Colonic mucosa (tissue), 4 donors: ENCODE measurements around the gene RPGR. TPM values are rescaled to one million over a fixed set of nuclear protein-coding genes. Genes with fewer than 3 reads are reported as not detected.

ENCODE experiments used
- DNase-seq: peaks from one replicate; pipeline ENCODE4 v3.0.0-alpha.2; 2020
- H3K27ac ChIP-seq: fragments of 200-600 bp; one replicate; pipeline ENCODE4 v1.8.0; 2021
- H3K27me3 ChIP-seq: fragments of 200-600 bp; one replicate; pipeline ENCODE4 v1.8.0; 2021
- H3K36me3 ChIP-seq: fragments of 200-600 bp; one replicate; pipeline ENCODE4 v1.8.0; 2021
- H3K4me1 ChIP-seq: fragments of 200-600 bp; one replicate; pipeline ENCODE4 v1.8.0; 2021; ENCODE audit warnings: mild to moderate bottlenecking
- H3K4me3 ChIP-seq: fragments of 200-600 bp; one replicate; pipeline ENCODE4 v1.8.0; 2021
- H3K9ac ChIP-seq, 2 donors: one replicate each; pipeline ENCODE4 v1.7.0; 2013; ENCODE audit warnings: control low read depth in 2 of 2, low read depth in 2 of 2, low read length in 2 of 2
- H3K9me3 ChIP-seq: fragments of 200-600 bp; one replicate; pipeline ENCODE4 v1.8.0; 2021
- intact Hi-C: fragments of 100-400 bp; cut with DNase I; formaldehyde crosslinking; loops from one replicate; pipeline ENCODE4 v1.14.1; 2022
- total RNA-seq, 2 donors: library from RNA; stranded (reverse); fragmentation: NEBNext Ultra II Directional in 1 of 2; extraction: Animal tissue kit (Norgen Biotek cat#: 25700) in 1 of 2; gene quantifications; one replicate each; pipeline ENCODE4 v1.2.1, GENCODE V29; 2021
- TF ChIP-seq, protein P1 (sequence below): fragments of 200-600 bp; IDR thresholded peaks from one replicate; pipeline ENCODE4 v1.8.0; 2022; ENCODE audit warnings: antibody characterized with exemption, mild to moderate bottlenecking
- donor health status: healthy.
- donor health status: DM: no; HTN: no; CAD: no.
- donor health status: DM: no; HTN: no; CAD: no.

Gene RPGR
- total RNA-seq, 2 donors from 2014 or later = 8.3 to 9.8 TPM

DNA sequence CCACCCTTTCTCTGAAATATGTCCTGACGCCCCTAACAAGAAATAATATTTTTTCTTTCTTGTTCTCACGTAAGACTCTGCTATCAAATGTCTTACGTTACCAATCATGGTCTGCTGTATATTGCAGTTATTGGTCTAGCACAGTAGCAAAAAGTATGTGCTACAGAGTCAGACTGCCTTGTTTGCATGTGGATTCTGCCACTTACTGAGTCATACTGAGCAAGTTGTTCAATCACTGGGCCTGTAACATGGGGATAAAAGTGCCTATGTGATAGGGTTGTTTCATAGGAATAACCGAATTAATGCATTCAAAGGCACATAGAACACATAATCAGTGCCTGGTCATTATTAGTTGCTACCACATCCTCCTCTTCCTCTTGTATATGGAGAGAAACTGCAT, 14.1 kb downstream of the RPGR start:
- no peak for DNase-seq

DNA sequence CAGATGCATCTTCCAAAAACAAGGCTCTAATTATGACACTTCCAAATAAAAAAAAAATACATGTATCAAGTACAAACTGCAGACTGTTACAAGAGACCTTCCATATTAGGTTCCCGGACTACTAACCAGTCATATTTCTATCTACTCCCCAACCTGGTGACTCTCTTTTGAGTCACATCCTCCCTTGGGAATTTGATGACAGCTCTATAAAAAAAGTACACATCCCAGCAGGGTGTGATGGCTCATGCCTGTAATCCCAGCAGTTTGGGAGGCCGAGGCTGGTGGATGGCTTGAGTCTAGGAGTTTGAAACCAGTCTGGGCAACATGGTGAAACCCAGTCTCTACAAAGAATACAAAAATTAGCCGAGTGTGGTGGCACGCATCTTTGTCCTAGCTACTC, 14.9 kb downstream of the RPGR start:
- Histone ChIP-seq H3K4me1 (no peaks in the 10 kb centered on the region), H3K9me3 (no peaks in the 10 kb centered on the region), H3K9ac (no peak overlapping the region), H3K36me3 (no peaks in the 10 kb centered on the region), H3K27me3 (no peaks in the 10 kb centered on the region), H3K27ac (no peak overlapping the region), H3K4me3 (no peak overlapping the region)
- DNase-seq = no peak
- TF ChIP-seq, protein P1, sequence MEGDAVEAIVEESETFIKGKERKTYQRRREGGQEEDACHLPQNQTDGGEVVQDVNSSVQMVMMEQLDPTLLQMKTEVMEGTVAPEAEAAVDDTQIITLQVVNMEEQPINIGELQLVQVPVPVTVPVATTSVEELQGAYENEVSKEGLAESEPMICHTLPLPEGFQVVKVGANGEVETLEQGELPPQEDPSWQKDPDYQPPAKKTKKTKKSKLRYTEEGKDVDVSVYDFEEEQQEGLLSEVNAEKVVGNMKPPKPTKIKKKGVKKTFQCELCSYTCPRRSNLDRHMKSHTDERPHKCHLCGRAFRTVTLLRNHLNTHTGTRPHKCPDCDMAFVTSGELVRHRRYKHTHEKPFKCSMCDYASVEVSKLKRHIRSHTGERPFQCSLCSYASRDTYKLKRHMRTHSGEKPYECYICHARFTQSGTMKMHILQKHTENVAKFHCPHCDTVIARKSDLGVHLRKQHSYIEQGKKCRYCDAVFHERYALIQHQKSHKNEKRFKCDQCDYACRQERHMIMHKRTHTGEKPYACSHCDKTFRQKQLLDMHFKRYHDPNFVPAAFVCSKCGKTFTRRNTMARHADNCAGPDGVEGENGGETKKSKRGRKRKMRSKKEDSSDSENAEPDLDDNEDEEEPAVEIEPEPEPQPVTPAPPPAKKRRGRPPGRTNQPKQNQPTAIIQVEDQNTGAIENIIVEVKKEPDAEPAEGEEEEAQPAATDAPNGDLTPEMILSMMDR = no peak
- intact Hi-C loops = no loop called here

More for the DNA sequence above, 14.1 kb downstream of the RPGR start:
- Histone ChIP-seq H3K27me3 (no peaks in the 10 kb centered on the region), H3K4me3 (no peak overlapping the region), H3K9me3 (no peaks in the 10 kb centered on the region), H3K4me1 (no peaks in the 10 kb centered on the region), H3K36me3 (no peaks in the 10 kb centered on the region), H3K27ac (no peak overlapping the region), H3K9ac (no peak overlapping the region)
- intact Hi-C loops = no loop called here
- TF ChIP-seq, protein P1 = no peak

DNA sequence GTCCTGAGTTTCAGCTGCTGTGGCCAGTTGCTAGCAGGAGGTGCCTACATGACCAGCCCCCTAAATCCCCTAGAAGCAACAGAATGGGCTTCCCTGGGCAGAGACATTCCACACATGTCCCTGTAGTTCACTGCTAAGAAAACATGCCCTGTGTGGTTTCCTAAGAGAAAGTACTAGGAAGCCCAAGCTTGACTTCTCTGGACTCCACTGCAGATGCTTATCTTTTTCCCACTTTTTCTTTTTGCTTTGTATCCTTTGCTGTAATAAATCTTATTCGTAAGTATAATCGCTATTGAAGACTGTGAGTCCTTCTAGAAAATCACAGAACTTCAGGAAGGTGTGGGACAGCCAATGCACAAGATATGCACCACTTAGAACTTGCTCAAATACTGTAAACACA, 15.6 kb downstream of the RPGR start:
- intact Hi-C loops = no loop called here
- Histone ChIP-seq H3K27me3 (no peaks in the 10 kb centered on the region), H3K27ac (no peak overlapping the region), H3K36me3 (no peaks in the 10 kb centered on the region), H3K9ac (no peak overlapping the region), H3K4me1 (no peaks in the 10 kb centered on the region), H3K9me3 (no peaks in the 10 kb centered on the region), H3K4me3 (no peak overlapping the region)
- DNase-seq = no peak
- TF ChIP-seq, protein P1 = no peak

DNA sequence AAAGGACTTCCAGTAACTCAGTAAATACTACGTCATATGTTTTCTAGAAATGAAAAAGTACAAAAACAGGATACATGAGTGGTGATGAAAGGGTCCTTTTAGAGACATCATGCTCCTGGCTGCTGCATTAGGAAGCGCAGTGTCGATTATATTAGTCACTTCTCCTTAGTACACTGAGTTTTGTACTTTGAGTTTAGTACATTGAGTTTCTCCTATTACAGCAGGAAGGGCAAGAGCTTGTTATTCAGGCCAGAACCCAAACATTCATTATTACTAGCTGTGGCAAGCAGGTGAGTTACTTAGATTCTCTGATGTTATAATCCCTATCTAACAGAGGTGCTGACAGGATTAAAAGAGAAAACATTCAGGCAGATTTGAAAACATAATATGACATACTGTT, 21.3 kb downstream of the RPGR start:
- Histone ChIP-seq H3K4me3 (no peak overlapping the region), H3K9me3 (no peaks in the 10 kb centered on the region), H3K36me3 (no peaks in the 10 kb centered on the region), H3K27me3 (no peaks in the 10 kb centered on the region), H3K4me1 (no peaks in the 10 kb centered on the region), H3K27ac (no peak overlapping the region), H3K9ac (no peak overlapping the region)
- no peak for DNase-seq
- intact Hi-C loops = no loop called here
- TF ChIP-seq, protein P1 = no peak

DNA sequence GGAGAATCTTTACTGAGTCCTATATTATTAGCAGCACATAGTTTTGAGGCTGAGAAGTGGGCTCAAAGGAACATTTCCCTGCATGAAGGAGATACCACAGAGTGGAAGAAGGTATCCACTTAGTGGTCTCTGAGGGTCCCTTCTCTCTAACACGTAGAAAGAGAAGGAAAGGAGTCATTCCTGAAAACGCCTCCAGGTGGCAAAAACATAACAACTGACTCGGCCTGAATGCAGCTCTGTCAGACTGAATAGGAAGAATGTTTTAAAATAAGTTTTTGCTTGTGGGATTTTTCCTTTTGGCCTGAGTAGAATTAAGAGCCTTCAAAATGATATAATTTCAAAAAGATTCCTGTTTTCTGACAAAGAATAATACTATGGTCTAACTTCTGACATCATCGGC, 23.3 kb downstream of the RPGR start:
- H3K4me3 ChIP-seq = no peak overlapping the region
- DNase-seq = no peak
- TF ChIP-seq, protein P1 = no peak

DNA sequence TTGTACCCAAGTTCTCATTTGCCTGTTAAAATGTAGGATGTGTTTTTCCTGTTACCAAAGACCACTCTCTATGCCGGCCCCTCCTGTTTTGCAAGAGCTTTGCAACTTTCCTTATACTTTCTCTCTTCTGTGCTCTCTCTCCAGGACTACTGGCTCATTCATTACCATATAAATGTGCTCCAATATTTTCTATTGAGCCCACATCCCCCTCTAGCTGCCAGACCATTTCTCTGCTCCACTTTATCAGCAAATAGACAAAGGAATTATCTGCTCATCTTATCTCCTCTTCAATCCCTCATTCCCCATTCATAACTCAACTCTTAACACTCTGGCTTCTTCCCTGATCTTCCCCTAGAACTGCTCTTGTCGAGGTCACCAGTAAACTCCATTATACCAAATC, 33.6 kb downstream of the RPGR start:
- H3K27ac ChIP-seq = no peak overlapping the region
- no peaks in the 10 kb centered on the region for H3K4me1 ChIP-seq
- no peak overlapping the region for H3K9ac ChIP-seq
- no peaks in the 10 kb centered on the region for H3K36me3 ChIP-seq
- no peak overlapping the region for H3K4me3 ChIP-seq
- no peaks in the 10 kb centered on the region for H3K27me3 ChIP-seq
- no peaks in the 10 kb centered on the region for H3K9me3 ChIP-seq
- no peak for DNase-seq
- intact Hi-C loops = no loop called here
- TF ChIP-seq, protein P1 = no peak

More for the DNA sequence above, 23.3 kb downstream of the RPGR start:
- Histone ChIP-seq H3K4me1 (no peaks in the 10 kb centered on the region), H3K36me3 (no peaks in the 10 kb centered on the region), H3K27me3 (no peaks in the 10 kb centered on the region), H3K9ac (no peak overlapping the region), H3K27ac (no peak overlapping the region), H3K9me3 (no peaks in the 10 kb centered on the region)
- intact Hi-C loops = no loop called here
